GM12878 (cell line): Measurements from ENCODE around the gene SLC29A1. TPM values are rescaled to one million over a fixed set of nuclear protein-coding genes. Genes with fewer than 3 reads are reported as not detected.

Experiments used
- ATAC-seq: fragments of 200-7000 bp; cut with Tn5 transposase; 3 replicates; pipeline ENCODE4 v1.9.1; 2020; ENCODE audit warnings: mild to moderate bottlenecking, moderate library complexity
- BruUV-seq: library from RNA; stranded (reverse); fragments of 400-500 nt; replicated peaks from 2 replicates; lab custom pipeline; 2021; lab: Mats Ljungman, UMichigan
- CTCF ChIA-PET: fragments of 300-600 bp; sonication (Branson Sonifier 250); formaldehyde crosslinking; extraction: SDS; loops from one replicate; lab custom pipeline; 2021; ENCODE audit warnings: inconsistent platforms; lab: Yijun Ruan, JAX
- POLR2A ChIA-PET: fragments of 350-600 bp; formaldehyde crosslinking; extraction: SDS; loops from one replicate; lab custom pipeline; 2021; ENCODE audit warnings: inconsistent platforms; lab: Charles Lee
- RAD21 ChIA-PET: fragments of 300-600 bp; sonication (Branson Sonifier 250); formaldehyde crosslinking; loops from one replicate; lab custom pipeline; 2023; ENCODE audit warnings: antibody characterized with exemption; ENCODE audit not compliant: unreplicated experiment; lab: Charles Lee
- SMC1A ChIA-PET: fragments of 300-600 bp; sonication (Branson Sonifier 250); formaldehyde crosslinking; loops from one replicate; lab custom pipeline; 2023; ENCODE audit not compliant: unreplicated experiment, uncharacterized antibody; lab: Charles Lee
- DNase-seq: peaks from one replicate; pipeline ENCODE4 v3.0.0-alpha.2; 2011; ENCODE audit warnings: low read depth, low spot score
- FAIRE-seq: peaks from 3 replicates; lab custom pipeline; 2011; peaks lifted over from hg19 to GRCh38; lab: Jason Lieb, UNC
- H2AFZ ChIP-seq: 2 replicates; pipeline ENCODE4 v1.6.0; 2011; ENCODE audit warnings: low read depth, low read length, control low read depth; ENCODE audit not compliant: control insufficient read depth
- H3K27ac ChIP-seq: 2 replicates; pipeline ENCODE4 v1.5.1; 2011; ENCODE audit warnings: control low read depth; ENCODE audit not compliant: control insufficient read depth, insufficient read depth
- H3K27me3 ChIP-seq, 2 experiments: replicated peaks in 1 of 2; 2 replicates each; pipeline versions ENCODE4 v1.6.0 to v1.6.1; 2011; ENCODE audit warnings: low read length in 1 of 2; ENCODE audit not compliant: control insufficient read depth in 2 of 2, insufficient read depth in 2 of 2
- H3K36me3 ChIP-seq, 2 experiments: 2 replicates each; pipeline ENCODE4 v1.5.1; 2011; ENCODE audit warnings: low read length in 1 of 2; ENCODE audit not compliant: control insufficient read depth in 2 of 2, insufficient read depth in 2 of 2
- H3K4me1 ChIP-seq: 2 replicates; pipeline ENCODE4 v1.6.1; 2011; ENCODE audit warnings: mild to moderate bottlenecking, low read length, moderate library complexity, mixed read lengths; ENCODE audit not compliant: control insufficient read depth, insufficient read depth
- H3K4me2 ChIP-seq: 2 replicates; pipeline ENCODE4 v1.6.0; 2011; ENCODE audit warnings: control low read depth; ENCODE audit not compliant: control insufficient read depth, insufficient read depth
- H3K4me3 ChIP-seq: fragments of 200-600 bp; sonication (generic); 2 replicates; pipeline ENCODE4 v1.5.1; 2016
- H3K79me2 ChIP-seq: 2 replicates; pipeline ENCODE4 v1.6.0; 2011; ENCODE audit warnings: low read length; ENCODE audit not compliant: control insufficient read depth, insufficient read depth
- H3K9ac ChIP-seq: 2 replicates; pipeline ENCODE4 v1.8.0; 2011; ENCODE audit warnings: low read length, control low read depth, mixed read lengths; ENCODE audit not compliant: control insufficient read depth, insufficient read depth
- H3K9me3 ChIP-seq: replicated peaks from 3 replicates; pipeline ENCODE4 v1.5.1; 2011; ENCODE audit warnings: mild to moderate bottlenecking, low read length; ENCODE audit not compliant: control insufficient read depth, insufficient read depth
- H4K20me1 ChIP-seq: 2 replicates; pipeline ENCODE4 v1.6.0; 2011; ENCODE audit not compliant: control insufficient read depth, insufficient read depth
- ATF7 ChIP-seq: fragments of 450-650 bp; IDR thresholded peaks from 2 replicates; pipeline ENCODE4 v1.6.1; 2016; ENCODE audit warnings: low read depth, mild to moderate bottlenecking
- BHLHE40 ChIP-seq, 2 experiments: fragments of 450-650 bp in 1 of 2; IDR thresholded peaks; 2 replicates each; pipeline ENCODE4 v1.6.1; 2011 to 2017; ENCODE audit warnings: low read depth in 2 of 2, borderline replicate concordance in 1 of 2, improper control_type of control experiment in 1 of 2, low read length in 1 of 2, mild to moderate bottlenecking in 1 of 2
- FOXM1 ChIP-seq: IDR thresholded peaks from 2 replicates; pipeline ENCODE4 v1.6.1; 2012; ENCODE audit warnings: low read depth, mild to moderate bottlenecking, inconsistent platforms, low read length, moderate library complexity
- HDAC6 ChIP-seq: fragments of 200-600 bp; sonication (generic); IDR thresholded peaks from one replicate; pipeline ENCODE4 v1.8.0; 2017; ENCODE audit warnings: antibody characterized with exemption; ENCODE audit not compliant: unreplicated experiment
- KDM1A ChIP-seq: fragments of 200-600 bp; sonication (generic); IDR thresholded peaks from 2 replicates; pipeline ENCODE4 v1.6.1; 2016; ENCODE audit warnings: borderline replicate concordance
- KLF5 ChIP-seq: fragments of 450-650 bp; IDR thresholded peaks from 2 replicates; pipeline ENCODE4 v1.6.1; 2014; ENCODE audit warnings: mild to moderate bottlenecking; ENCODE audit not compliant: partially characterized antibody
- NFYA ChIP-seq: IDR thresholded peaks from 2 replicates; pipeline ENCODE4 v1.6.1; 2011; ENCODE audit warnings: low read depth, mild to moderate bottlenecking, low read length, improper control_type of control experiment, borderline replicate concordance
- RAD51 ChIP-seq: fragments of 450-650 bp; IDR thresholded peaks from 2 replicates; pipeline ENCODE4 v1.6.1; 2016; ENCODE audit warnings: moderate library complexity, mild to moderate bottlenecking, inconsistent platforms
- SMARCA5 ChIP-seq: fragments of 450-650 bp; IDR thresholded peaks from 2 replicates; pipeline ENCODE4 v1.6.1; 2017; ENCODE audit warnings: mild to moderate bottlenecking
- ZBTB4 ChIP-seq: fragments of 450-650 bp; formaldehyde crosslinking; IDR thresholded peaks from 2 replicates; pipeline ENCODE4 v1.4.0; 2022; ENCODE audit warnings: mild to moderate bottlenecking, moderate library complexity
- ZBTB40 ChIP-seq: fragments of 450-650 bp; IDR thresholded peaks from 2 replicates; pipeline ENCODE4 v1.6.1; 2016; ENCODE audit warnings: mild to moderate bottlenecking, moderate library complexity, borderline replicate concordance
- WGBS: methylation state at CpG from one replicate; pipeline ENCODE4 v1.1.6; 2016; ENCODE audit warnings: low lambda C conversion rate; ENCODE audit not compliant: insufficient replicate concordance, insufficient coverage; ENCODE audit errors: missing lambda C conversion rate; 5-methylcytosine and 5-hydroxymethylcytosine counted together
- in situ Hi-C: fragments of 300-500 bp; cut with MboI; formaldehyde crosslinking; loops from 9 replicates; pipeline ENCODE4 v1.14.3; 2018; ENCODE audit warnings: mixed read lengths
- intact Hi-C: fragments of 100-400 bp; cut with micrococcal nuclease; formaldehyde crosslinking; loops from one replicate; pipeline ENCODE4 v1.14.2; 2022; ENCODE audit not compliant: unreplicated experiment
- polyA plus RNA-seq, 11 experiments: library from polyadenylated mRNA; depleted of rRNA in 4 of 11; unstranded in 6 of 11; stranded (reverse) in 5 of 11; fragments of >200 nt; fragmentation: Nextera tagmentation in 4 of 11; fragmentation: Illumina TruSeq in 1 of 11; extraction: Ambion mirVana in 4 of 11; extraction: Trizol in 1 of 11; gene quantifications; 1 replicate in 1 of 11; 2 replicates in 10 of 11; pipeline versions ENCODE4 v1.2.1 to v1.2.3, GENCODE V29; 2011 to 2016; ENCODE audit warnings: inconsistent platforms in 2 of 11, missing spikeins in 2 of 11, low read depth in 1 of 11
- total RNA-seq, 4 experiments: library from RNA; depleted of rRNA in 3 of 4; stranded (reverse); fragments of >200 nt in 3 of 4; fragmentation: Illumina TruSeq in 1 of 4; extraction: Trizol in 1 of 4; gene quantifications; 2 replicates each; pipeline versions ENCODE4 v1.2.1 to v1.2.3, GENCODE V29; 2013 to 2021
- TF ChIP-seq, protein P1 (sequence below): fragments of 450-650 bp; IDR thresholded peaks from 2 replicates; pipeline ENCODE4 v1.6.1; 2017; ENCODE audit warnings: mild to moderate bottlenecking, moderate library complexity

The SLC29A1 gene
- total and polyA plus RNA-seq, 10 of the 15 experiments (the other 5 are each of a cell fraction or from before 2014, with no cell fraction given), result 10.0 to 132 (median 93.4) TPM

DNA sequence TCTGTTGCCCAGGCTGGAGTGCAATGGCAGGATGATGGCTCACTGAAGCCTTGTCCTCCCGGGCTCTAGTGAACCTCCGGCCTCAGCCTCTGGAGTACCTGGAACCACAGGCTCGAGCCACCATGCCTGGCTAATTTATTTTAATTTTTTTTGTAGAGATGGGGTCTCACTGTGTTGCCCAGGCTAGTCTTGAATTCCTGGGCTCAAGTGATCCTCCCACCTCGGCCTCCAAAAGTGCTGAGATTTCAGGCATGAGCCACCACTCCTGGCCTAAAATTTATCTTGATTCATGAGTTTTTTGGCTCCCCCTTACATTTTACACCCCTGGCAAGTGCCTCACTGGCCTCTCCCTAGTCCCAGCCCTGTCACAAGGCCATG is 2.5 kb upstream of the SLC29A1 start:
- no peak overlapping the region for H3K4me2 ChIP-seq
- no peaks in the 10 kb centered on the region for H3K27me3 ChIP-seq
- H3K9ac ChIP-seq, result no peak overlapping the region
- no peaks in the 10 kb centered on the region for H3K9me3 ChIP-seq
- peak overlapping the region; percentile 15 for H3K27ac ChIP-seq
- in situ Hi-C loops, result no loop called here
- intact Hi-C loops, result loop anchor here (1.0 kb wide), 1 partner anchor 25 kb away; no protein-coding TSS in a partner anchor
- no peak overlapping the region for H2AFZ ChIP-seq
- H3K36me3 ChIP-seq, result no peaks in the 10 kb centered on the region
- H3K4me1 ChIP-seq, result peaks cover 45% of the 10 kb centered on the region
- FAIRE-seq (no peak), ATAC-seq (no peak), DNase-seq (no peak)
- 88% methylated on average over 4 of the region's 4 CpGs for WGBS
- no TSS peak for BruUV-seq
- ChIA-PET CTCF (interaction anchor here (0.7 to 5.9 kb wide), 17 partner anchors 8 to 104 kb away, joined by 3 to 95 read pairs (median 5); partner anchors contain the start of gene HSP90AB1), RAD21 (interaction anchor here (0.8 to 3.1 kb wide), 8 partner anchors 15 to 48 kb away, joined by 3 to 14 read pairs (median 6); partner anchors contain the start of gene HSP90AB1), SMC1A (interaction anchor here (1.2 to 2.2 kb wide), 5 partner anchors 22 to 44 kb away, joined by 4 to 6 read pairs (median 6); no protein-coding TSS in a partner anchor), POLR2A (interaction anchor here (0.6 to 7.0 kb wide), 8 partner anchors 16 to 264 kb away, joined by 3 to 63 read pairs (median 4); partner anchors contain the start of gene HSP90AB1)
- no peaks in the 10 kb centered on the region for H4K20me1 ChIP-seq
- peaks cover 23% of the 10 kb centered on the region for H3K79me2 ChIP-seq
- no peak overlapping the region for H3K4me3 ChIP-seq
- TF ChIP-seq SMARCA5 (no peak), HDAC6 (no peak), NFYA (no peak), BHLHE40 (IDR thresholded peaks at IDR 0.05; ENCODE audit: borderline replicate concordance in 1 of 2, low read depth in 2 of 2, low read length in 1 of 2) (no peak), KDM1A (no peak), ZBTB40 (no peak), ATF7 (no peak), FOXM1 (no peak), KLF5 (no peak), RAD51 (no peak), ZBTB4 (no peak)
- TF ChIP-seq, protein P1, sequence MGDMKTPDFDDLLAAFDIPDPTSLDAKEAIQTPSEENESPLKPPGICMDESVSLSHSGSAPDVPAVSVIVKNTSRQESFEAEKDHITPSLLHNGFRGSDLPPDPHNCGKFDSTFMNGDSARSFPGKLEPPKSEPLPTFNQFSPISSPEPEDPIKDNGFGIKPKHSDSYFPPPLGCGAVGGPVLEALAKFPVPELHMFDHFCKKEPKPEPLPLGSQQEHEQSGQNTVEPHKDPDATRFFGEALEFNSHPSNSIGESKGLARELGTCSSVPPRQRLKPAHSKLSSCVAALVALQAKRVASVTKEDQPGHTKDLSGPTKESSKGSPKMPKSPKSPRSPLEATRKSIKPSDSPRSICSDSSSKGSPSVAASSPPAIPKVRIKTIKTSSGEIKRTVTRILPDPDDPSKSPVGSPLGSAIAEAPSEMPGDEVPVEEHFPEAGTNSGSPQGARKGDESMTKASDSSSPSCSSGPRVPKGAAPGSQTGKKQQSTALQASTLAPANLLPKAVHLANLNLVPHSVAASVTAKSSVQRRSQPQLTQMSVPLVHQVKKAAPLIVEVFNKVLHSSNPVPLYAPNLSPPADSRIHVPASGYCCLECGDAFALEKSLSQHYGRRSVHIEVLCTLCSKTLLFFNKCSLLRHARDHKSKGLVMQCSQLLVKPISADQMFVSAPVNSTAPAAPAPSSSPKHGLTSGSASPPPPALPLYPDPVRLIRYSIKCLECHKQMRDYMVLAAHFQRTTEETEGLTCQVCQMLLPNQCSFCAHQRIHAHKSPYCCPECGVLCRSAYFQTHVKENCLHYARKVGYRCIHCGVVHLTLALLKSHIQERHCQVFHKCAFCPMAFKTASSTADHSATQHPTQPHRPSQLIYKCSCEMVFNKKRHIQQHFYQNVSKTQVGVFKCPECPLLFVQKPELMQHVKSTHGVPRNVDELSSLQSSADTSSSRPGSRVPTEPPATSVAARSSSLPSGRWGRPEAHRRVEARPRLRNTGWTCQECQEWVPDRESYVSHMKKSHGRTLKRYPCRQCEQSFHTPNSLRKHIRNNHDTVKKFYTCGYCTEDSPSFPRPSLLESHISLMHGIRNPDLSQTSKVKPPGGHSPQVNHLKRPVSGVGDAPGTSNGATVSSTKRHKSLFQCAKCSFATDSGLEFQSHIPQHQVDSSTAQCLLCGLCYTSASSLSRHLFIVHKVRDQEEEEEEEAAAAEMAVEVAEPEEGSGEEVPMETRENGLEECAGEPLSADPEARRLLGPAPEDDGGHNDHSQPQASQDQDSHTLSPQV, result no peak
